Transverse colon (tissue), 4 donors: ENCODE data around the gene CYTH4. TPM values are rescaled to one million over a fixed set of nuclear protein-coding genes. Genes with fewer than 3 reads are reported as not detected.

ENCODE experiments used
- DNase-seq: peaks from one replicate; pipeline ENCODE4 v3.0.0-alpha.2; 2019
- H3K27ac ChIP-seq, 4 donors: fragments of 200-600 bp; sonication (generic); 2 replicates each; pipeline ENCODE4 v1.5.1; 2016 to 2018; ENCODE audit warnings: inconsistent platforms in 4 of 4
- H3K27me3 ChIP-seq: fragments of 200-600 bp; sonication (generic); 2 replicates; pipeline ENCODE4 v1.5.1; 2017; ENCODE audit warnings: inconsistent platforms
- H3K36me3 ChIP-seq, 4 donors: fragments of 200-600 bp; sonication (generic); 2 replicates each; pipeline ENCODE4 v1.5.1; 2017 to 2019; ENCODE audit warnings: inconsistent platforms in 4 of 4
- H3K4me1 ChIP-seq, 4 donors: fragments of 200-600 bp; sonication (generic); 2 replicates each; pipeline ENCODE4 v1.5.1; 2017 to 2020; ENCODE audit warnings: inconsistent platforms in 4 of 4
- H3K4me3 ChIP-seq, 4 donors: fragments of 200-600 bp; sonication (generic); 1 replicate in 1 of 4; 2 replicates in 3 of 4; pipeline versions ENCODE4 v1.5.1 to v1.6.1; 2017 to 2019; ENCODE audit warnings: inconsistent platforms in 4 of 4
- H3K9me3 ChIP-seq, 2 donors: fragments of 200-600 bp; sonication (generic); 2 replicates each; pipeline ENCODE4 v1.5.1; 2017 to 2019; ENCODE audit warnings: inconsistent platforms in 2 of 2
- EP300 ChIP-seq: sonication (generic); formaldehyde crosslinking; IDR thresholded peaks from one replicate; pipeline ENCODE4 v1.6.1; 2017; ENCODE audit warnings: antibody characterized with exemption, low read depth
- POLR2A ChIP-seq: fragments of 450-650 bp; IDR thresholded peaks from one replicate; pipeline ENCODE4 v1.6.1; 2016; ENCODE audit warnings: antibody characterized with exemption, mild to moderate bottlenecking, moderate library complexity
- POLR2AphosphoS5 ChIP-seq, 3 donors: sonication (generic); formaldehyde crosslinking; IDR thresholded peaks; one replicate each; pipeline ENCODE4 v1.6.1; 2016; ENCODE audit warnings: antibody characterized with exemption in 3 of 3
- WGBS, 2 donors: methylation state at CpG; one replicate each; pipeline ENCODE4 v1.1.5; 2018; ENCODE audit warnings: low coverage in 1 of 2; 5-methylcytosine and 5-hydroxymethylcytosine counted together
- in situ Hi-C, 4 donors: fragments of 200-750 bp; cut with MboI; loops; one replicate each; pipeline versions ENCODE4 v1.15.0 to v1.15.1; 2017; ENCODE audit warnings: low sequenced_read_pairs in 3 of 4, low pct_ligation_motif_present in 1 of 4, low pct_unique_long_range_greater_than_20kb in 1 of 4
- intact Hi-C: fragments of 100-400 bp; cut with DNase I; formaldehyde crosslinking; loops from one replicate; pipeline ENCODE4 v1.15.1; 2023; ENCODE audit warnings: low total_unique reads
- total RNA-seq, 4 donors: library from RNA; depleted of rRNA; stranded (reverse); fragments of >200 nt; gene quantifications; one replicate each; pipeline ENCODE4 v1.1.0, GENCODE V29; 2016
- TF ChIP-seq, protein P1 (sequence below), 5 experiments: fragments of 200-600 bp in 3 of 5; fragments of 450-650 bp in 2 of 5; sonication (generic) in 3 of 5; IDR thresholded peaks; 1 replicate in 2 of 5; 2 replicates in 3 of 5; pipeline ENCODE4 v1.5.1; 2016 to 2017; ENCODE audit warnings: antibody characterized with exemption in 5 of 5, inconsistent platforms in 3 of 5, mild to moderate bottlenecking in 2 of 5, moderate library complexity in 1 of 5

Gene CYTH4
- total RNA-seq, 4 donors from 2014 or later: 1.4 to 26.9 (median 10.6) TPM

DNA sequence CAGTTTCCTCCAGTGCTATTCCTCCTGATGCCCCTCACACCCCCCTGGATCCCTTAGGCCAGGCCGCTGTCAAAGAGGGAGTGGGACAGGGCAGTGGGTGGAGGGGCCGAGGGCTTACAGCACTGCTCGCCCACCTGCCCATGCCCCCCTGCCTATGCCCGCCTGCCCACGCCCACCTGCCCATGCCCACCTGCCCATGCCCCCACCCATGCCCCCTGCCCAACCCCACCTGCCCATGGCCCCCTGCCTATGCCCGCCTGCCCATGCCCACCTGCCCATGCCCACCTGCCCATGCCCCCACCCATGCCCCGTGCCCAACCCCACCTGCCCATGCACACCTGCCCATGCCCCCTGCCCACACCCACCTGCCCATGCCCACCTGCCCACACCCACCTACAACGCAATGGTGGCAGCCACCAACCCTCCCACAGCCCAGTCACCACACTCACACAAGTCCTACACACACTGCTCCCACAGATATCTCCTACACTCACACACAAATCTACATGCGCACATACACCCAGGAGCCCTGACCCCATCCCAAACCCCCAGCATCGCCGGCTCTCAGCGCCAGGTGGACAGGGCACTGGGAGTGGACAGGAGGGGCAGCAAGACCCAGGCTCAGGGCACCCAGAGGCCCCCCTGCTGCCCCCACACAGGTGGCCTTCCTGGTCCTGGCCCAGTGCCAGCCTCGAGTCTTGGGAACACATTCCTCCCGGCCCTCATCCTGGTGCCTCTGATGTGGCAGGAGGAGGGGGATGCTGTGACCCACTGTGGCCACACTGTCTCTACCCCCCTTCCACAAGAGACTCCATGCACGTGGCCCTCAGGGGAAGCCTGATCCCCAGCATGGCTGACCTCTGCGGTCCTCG, 61.8 kb downstream of the CYTH4 start:
- Histone ChIP-seq H3K27me3 (peaks cover 22% of the 10 kb centered on the region), H3K9me3 (no peaks in the 10 kb centered on the region), H3K4me3 (no peak overlapping the region), H3K27ac (no peak overlapping the region), H3K4me1 (peaks cover 0 to 15% (median 6%) of the 10 kb centered on the region in 4 donors), H3K36me3 (no peaks in the 10 kb centered on the region)
- no peak for DNase-seq
- WGBS, 2 donors: 76% methylated on average over 16 of the region's 17 CpGs; no CpG with 5 or more reads in 1 of the 2 donors
- intact Hi-C loops (no loop called here), in situ Hi-C loops (no loop called here)
- no peak for TF ChIP-seq EP300
- no peak for TF ChIP-seq POLR2AphosphoS5 (IDR thresholded peaks at IDR 0.05)
- TF ChIP-seq, protein P1, sequence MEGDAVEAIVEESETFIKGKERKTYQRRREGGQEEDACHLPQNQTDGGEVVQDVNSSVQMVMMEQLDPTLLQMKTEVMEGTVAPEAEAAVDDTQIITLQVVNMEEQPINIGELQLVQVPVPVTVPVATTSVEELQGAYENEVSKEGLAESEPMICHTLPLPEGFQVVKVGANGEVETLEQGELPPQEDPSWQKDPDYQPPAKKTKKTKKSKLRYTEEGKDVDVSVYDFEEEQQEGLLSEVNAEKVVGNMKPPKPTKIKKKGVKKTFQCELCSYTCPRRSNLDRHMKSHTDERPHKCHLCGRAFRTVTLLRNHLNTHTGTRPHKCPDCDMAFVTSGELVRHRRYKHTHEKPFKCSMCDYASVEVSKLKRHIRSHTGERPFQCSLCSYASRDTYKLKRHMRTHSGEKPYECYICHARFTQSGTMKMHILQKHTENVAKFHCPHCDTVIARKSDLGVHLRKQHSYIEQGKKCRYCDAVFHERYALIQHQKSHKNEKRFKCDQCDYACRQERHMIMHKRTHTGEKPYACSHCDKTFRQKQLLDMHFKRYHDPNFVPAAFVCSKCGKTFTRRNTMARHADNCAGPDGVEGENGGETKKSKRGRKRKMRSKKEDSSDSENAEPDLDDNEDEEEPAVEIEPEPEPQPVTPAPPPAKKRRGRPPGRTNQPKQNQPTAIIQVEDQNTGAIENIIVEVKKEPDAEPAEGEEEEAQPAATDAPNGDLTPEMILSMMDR (IDR thresholded peaks at IDR 0.05): no peak
- TF ChIP-seq POLR2A: no peak

DNA sequence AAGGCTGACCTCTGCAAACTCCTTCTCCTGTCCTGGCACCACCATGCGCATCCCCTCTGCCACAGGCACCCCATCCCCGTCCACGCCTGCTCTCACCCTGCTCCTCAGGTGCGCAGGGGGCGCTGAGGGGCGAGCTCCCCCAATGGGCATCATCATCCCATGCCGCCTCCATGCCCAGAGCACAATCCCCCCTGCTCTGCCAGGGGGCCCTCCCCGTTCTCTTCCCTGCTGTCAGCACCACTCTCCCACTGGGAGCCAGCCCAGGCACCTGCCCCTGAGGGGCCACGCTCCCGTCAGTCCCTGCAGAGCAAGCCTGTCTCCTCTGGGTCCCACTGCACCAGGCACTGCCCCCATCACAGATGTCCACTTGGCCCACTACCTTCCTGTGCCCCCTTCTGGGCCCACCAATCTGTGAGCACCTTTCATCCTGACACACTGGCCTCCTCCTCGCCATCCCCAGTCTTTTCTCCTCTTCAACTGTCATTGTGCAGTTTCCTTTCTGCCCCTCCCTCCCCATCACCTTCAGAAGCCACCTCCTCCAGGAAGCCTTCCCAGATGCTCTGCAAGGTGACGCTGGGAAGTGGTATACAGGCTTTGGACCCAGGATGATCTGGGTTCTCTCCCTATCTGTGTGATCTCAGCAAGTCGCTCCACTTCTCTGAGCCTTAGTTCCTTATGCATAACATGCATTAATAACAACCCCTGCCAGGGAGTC, 62.6 kb downstream of the CYTH4 start:
- TF ChIP-seq EP300 (no peak), POLR2A (no peak), POLR2AphosphoS5 (IDR thresholded peaks at IDR 0.05) (no peak)
- TF ChIP-seq, protein P1 (IDR thresholded peaks at IDR 0.05): no peak
- Histone ChIP-seq H3K4me1 (peaks cover 0 to 15% (median 6%) of the 10 kb centered on the region in 4 donors), H3K27me3 (peaks cover 20% of the 10 kb centered on the region), H3K9me3 (no peaks in the 10 kb centered on the region), H3K36me3 (no peaks in the 10 kb centered on the region), H3K4me3 (no peak overlapping the region), H3K27ac (no peak overlapping the region)
- intact Hi-C loops: no loop called here
- no peak for DNase-seq
- in situ Hi-C loops: no loop called here
- WGBS, 2 donors: 80 to 90% methylated on average over 2 to 13 of the region's 13 CpGs

DNA sequence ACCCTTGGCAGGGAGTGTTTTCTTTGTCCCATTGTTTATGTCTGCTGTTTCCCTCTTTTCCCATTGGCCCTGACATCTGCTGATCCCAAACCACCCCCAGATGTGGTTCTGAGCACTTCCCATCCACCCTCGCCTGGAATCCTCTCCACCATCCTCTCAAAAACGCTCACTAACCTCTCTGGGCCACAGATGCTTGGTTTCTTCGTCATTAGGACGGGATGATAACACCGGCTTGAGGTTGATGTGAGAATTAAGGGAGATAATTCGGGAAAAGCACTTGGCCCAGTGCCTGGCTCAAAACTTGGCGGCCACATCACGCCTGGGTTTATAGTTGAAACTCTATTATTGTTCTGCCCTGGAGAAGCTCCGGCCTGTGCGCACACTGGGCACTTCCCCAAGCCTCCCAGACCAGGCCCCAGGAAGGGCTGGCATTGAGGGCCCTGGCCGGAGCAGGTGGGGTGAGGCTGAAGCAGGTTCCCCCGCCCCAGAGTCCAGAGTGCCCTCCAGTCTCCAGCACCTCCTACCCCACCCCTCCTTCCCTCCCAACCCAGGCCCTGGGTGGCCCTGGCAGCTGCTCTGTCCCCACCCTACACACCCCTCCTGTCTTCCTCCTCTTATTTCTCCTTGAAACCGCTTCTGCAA, 63.7 kb downstream of the CYTH4 start:
- in situ Hi-C loops: no loop called here

More for the DNA sequence above, 63.7 kb downstream of the CYTH4 start:
- WGBS, 2 donors: 22 to 50% methylated on average over 1 to 13 of the region's 13 CpGs
- DNase-seq: peak; percentile 14
- H3K4me1 ChIP-seq: peaks cover 0 to 15% (median 6%) of the 10 kb centered on the region in 4 donors
- intact Hi-C loops: no loop called here
- no peak overlapping the region for H3K4me3 ChIP-seq
- H3K36me3 ChIP-seq: no peaks in the 10 kb centered on the region
- peaks cover 11% of the 10 kb centered on the region for H3K27me3 ChIP-seq
- no peak for TF ChIP-seq POLR2AphosphoS5 (IDR thresholded peaks at IDR 0.05)
- TF ChIP-seq, protein P1 (IDR thresholded peaks at IDR 0.05): no peak
- TF ChIP-seq EP300: no peak
- no peak for TF ChIP-seq POLR2A
- H3K27ac ChIP-seq: no peak overlapping the region
- H3K9me3 ChIP-seq: no peaks in the 10 kb centered on the region
